Caki2 (cell line): ENCODE measurements around the gene CTNNAL1. TPM values are rescaled to one million over a fixed set of nuclear protein-coding genes. Genes with fewer than 3 reads are reported as not detected.
A peak's percentile ranks its signal among the peaks of the same experiment; 100 is the strongest.
"Not testable (repeated sequence)": the region's sequence is repeated elsewhere in the genome, so short reads cannot be mapped to it uniquely, and the experiment has no call there.

Experiments used
- DNase-seq: peaks from one replicate; pipeline ENCODE4 v3.0.0-alpha.2; 2015; ENCODE audit warnings: low read depth
- in situ Hi-C: cut with HindIII; loops from 2 replicates; pipeline ENCODE4 v1.10.0; 2016; ENCODE audit warnings: low sequenced_read_pairs, low pct_unique_long_range_greater_than_20kb, mixed read lengths
- total RNA-seq: library from RNA; depleted of rRNA; stranded (reverse); fragments of >200 nt; shearing (Covaris generic); gene quantifications from 2 replicates; pipeline ENCODE4 v1.2.3, GENCODE V29; 2014; ENCODE audit warnings: low replicate concordance

CTNNAL1 gene
- total RNA-seq, 1 experiment from 2014 or later = 80.3 TPM

DNA sequence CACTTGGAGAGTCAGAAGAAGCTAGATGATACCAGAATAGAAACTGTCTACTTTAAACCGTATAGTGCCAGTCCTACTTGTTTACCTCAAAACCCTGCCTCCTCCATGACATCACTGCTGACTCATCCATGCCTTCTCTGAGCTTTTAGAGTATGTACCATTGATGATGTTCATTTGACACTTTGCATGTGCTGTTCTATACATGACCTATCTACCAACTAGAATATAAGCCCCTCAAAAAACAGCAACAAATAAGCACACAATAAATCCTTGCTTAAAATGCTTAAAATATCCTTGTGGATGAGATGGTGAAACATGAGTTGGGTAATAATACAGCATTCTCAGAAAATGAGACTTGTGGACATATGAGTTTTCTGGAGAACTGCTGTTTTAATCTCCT, 2.6 kb downstream of the CTNNAL1 start:
- peak; percentile 43 for DNase-seq
- in situ Hi-C loops = no loop called here

DNA sequence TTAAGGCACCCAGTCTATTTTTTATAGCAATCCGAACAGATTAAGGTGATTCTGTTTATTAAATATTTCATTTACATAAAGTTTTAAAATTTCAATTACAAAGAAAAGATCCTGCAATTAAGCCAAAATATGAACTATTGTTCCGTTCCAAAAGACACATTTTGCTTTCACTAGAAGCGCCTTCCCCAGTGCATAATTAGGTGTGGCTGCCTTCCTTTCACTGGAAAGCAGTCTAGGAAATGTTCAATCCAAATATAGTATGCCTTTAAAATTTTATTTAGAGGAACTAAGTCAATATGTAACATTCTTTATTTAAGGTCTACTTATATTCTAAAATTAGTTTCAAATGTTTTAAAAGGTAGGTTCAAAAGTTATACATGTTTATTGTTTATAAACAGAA, 7.6 kb downstream of the CTNNAL1 start:
- in situ Hi-C loops = no loop called here
- no peak for DNase-seq

DNA sequence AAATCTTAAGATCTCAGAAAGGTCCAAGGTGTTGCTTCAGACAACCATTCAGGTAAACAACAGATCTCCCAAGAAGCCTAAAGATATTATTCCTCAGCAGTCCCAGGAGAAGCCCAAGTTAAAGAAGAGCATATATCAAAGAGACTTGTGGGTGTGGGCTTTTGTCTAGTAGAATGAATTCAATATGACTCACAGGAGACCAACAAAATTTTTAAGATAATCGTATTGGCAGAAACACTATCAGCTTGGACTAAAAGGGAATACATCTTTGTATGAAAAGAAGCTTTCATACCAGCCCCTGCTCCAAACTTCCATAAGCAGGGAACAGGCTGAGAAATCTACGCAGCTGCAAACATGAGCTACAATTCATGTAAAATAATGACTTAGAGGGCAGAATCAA, 10.2 kb downstream of the CTNNAL1 start:
- in situ Hi-C loops = no loop called here
- DNase-seq = no peak

DNA sequence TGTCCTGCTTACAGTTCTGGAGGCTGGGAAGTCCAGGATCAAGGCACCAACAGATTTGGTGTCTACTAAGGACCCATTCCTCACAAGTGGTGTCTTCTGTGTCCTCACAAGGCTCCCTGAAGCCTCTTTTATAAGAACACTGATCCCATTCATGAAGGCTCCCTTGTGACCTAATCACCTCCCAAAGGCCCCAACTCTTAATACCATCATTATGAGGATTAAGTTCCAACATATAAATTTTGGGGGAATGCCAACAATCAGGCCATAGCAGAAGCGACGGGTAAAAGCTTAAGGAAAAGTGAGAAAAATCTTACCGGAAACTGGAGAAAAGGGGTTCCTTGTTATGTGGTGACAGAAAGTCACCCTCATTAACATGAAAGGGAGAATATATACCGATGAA, 11.2 kb downstream of the CTNNAL1 start:
- in situ Hi-C loops = no loop called here
- DNase-seq = no peak

DNA sequence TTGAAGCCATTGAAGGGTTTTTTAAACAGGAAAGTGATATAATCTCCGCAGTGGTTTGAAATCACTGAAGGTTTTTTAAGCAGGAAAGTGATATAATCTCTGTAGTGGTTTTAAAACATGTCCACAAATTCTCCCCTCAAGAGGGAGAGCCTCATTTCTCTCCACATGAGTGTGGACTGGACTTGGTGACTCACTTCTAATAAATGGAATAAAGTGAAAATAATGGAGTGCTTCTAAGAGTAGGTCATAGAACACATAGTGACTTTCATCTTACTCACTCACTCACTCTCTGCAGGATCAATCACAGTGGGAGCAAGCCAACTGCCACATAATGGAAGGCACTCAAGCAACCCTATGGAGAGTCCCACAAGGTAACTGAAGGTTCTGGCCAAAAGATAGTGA, 12.0 kb downstream of the CTNNAL1 start:
- DNase-seq = peak; percentile 18
- in situ Hi-C loops = no loop called here

DNA sequence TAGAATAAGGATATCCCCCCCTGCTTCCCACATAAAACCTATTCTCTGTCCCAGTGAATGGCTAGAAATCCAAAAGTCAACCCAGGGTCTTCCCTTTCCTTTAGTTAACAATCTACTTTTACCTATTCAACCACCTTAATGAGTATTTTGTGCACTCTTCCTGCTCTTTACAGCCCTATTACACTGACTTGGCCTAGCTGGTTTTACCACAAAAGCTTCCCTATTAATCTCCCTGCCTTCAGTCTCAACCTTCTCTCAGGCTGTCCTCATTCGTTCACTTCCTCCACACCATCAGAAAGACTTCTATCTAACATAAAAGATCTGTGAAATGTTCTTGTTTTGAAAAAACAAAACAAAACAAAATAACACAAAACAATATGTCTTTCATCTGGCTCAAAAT, 16.2 kb downstream of the CTNNAL1 start:
- in situ Hi-C loops = no loop called here
- no peak for DNase-seq

DNA sequence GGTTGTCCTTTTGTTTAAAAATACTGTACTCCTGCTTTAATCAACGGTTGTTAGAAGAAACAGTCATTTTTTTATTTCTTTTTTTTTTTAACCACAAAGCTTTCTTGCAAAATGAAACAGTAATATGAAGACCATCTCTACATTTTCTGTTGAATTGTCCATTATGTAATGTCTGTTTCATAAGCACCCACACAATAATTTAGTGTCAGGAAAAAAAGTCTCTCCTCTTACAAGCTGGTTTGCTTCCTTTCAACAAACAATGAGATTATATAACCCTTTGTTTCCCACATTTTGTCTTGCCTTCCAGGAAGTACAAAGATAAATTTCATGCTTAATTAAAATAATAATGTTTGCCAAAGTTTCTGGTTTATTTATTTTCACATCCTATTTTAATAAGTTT, 16.7 kb downstream of the CTNNAL1 start:
- no peak for DNase-seq
- in situ Hi-C loops = no loop called here

DNA sequence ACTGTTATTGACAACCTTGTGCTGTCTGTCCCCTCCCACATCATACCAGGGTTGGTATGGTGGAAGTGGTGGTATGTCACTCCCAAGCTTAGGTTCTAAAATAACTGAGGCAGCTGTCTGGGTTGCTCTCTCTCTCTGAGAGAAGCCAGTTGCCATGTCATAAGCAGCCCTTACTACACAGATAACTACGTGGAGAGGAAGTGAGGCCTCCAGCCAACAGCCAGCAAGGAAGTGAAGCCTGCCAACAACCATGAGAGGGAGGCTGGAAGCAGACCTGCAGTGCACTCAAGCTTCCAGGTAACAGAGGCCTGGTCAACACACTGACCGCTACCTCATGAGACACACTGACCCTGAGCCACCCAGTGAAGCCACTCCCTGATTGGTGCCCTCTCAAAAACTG, 18.6 kb downstream of the CTNNAL1 start:
- in situ Hi-C loops = no loop called here
- no peak for DNase-seq

DNA sequence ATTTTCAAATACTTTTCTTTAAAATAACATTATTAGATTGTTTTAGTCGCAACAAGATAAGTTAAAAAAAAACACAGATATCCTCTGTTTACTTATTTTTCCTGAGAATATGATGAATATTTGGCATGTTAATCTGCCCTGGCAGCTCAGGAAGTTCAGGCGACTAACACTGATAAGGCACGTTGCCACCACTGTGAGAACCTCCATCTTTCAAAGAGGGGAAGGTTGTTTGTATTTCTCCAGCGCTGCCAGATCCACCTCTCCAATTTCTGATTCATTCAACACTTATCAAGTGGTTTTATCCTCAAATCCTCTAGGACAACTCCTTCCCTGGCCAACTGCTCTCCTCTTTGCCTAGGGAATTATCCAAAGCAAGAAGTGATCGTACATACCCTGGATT, 21.8 kb downstream of the CTNNAL1 start:
- in situ Hi-C loops = no loop called here
- no peak for DNase-seq

DNA sequence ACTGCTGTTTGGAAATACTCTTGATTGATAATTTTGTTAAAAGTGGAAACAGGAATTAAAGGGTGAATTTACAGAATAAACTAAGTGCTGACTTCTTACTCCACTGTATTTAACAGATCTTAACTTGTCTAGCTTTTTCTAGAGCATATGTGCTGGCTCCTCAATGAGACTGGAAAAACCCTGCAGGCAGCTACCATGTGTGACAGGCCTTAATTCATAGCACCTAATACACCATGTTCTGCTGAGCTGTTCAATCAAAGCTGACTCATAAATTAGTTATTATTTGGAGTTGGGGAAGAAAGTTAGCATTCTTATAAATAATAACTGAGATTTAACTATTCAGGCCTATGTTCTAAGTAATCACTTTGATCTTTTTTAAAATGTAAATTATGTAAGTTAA, 29.4 kb downstream of the CTNNAL1 start:
- DNase-seq = no peak
- in situ Hi-C loops = no loop called here

DNA sequence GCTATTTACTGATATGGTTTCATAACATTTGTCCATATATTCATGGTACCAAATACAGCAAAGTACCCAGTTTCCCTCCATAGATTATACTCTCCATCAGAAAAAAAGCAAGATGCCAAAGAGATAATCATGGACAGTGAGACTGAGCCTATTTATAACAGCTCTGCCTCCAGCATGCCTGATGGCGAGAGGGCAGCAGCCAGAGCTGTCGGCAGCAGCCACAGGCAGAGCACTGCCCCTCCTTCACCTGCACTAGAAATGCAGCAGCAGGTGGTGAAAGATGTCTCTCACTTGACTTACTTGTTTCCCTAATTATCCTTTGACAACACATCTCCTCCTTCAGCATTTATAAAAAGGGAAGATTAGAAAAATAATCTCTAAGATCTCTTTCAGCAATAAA, 32.4 kb downstream of the CTNNAL1 start:
- in situ Hi-C loops = no loop called here
- no peak for DNase-seq

DNA sequence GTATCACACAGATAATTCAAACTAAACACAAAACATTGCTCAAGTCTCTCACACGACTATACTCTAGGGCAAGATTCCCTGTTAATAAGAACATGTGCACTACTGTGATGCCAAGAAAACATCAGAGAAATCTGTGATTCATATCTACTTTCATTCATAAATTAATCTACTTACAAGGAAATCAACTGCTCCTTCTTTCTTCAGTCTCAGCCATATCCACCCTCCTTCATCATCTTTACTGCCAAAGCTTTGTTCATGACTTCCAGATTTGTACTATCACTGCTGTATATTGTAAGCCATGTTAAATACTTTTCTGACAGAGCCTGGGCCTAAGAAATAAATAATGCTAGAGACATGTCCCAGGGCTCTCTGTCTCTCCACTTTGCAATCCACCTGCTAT, 35.1 kb downstream of the CTNNAL1 start:
- in situ Hi-C loops = no loop called here
- no peak for DNase-seq

DNA sequence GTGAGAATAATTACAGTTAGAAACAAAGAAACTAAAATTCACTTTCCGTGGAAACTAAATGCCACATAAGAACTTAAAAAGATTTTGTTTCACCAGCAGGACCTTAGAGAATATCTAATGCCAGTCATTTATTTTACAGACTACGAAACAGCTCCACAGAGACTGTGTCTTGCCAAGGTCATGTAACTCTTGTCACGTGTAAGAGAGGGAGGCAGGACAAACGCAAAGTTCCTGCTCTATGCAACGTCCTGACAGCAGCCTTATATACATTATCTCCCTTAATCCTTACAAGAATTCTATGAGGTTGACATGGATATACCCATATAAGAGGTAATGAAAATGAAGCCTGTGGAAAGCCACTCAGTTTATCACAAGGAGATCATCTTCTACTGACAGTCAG, 39.4 kb downstream of the CTNNAL1 start:
- DNase-seq = no peak
- in situ Hi-C loops = no loop called here

DNA sequence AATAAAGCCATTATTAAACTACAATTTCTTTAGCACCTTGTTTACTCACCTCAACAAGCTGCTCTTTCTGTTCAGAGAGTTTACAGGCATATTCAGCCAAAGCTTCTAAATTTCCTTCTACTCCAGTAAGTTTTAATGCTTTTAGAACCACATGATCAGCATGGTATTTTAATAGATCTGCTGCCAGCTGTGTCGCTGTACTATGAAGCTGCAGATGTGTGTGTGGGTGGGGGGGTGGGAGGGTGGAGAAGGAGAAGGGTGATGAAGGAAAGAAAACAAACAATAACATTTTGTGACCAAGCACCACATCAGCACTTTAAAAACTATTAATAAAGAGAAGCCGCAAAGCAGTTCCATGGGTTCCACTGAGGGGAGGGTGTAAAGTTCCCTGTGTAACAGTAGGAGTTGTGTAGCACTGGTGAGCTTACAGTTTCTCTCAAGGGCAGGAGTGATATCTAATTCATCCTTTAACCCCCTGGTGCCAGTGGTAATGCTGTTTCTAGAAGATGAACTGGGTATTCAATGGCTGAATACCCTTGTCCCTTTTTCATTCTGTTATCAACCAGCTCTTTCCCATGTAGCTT, 40.6 kb downstream of the CTNNAL1 start:
- DNase-seq = no peak
- in situ Hi-C loops = no loop called here

DNA sequence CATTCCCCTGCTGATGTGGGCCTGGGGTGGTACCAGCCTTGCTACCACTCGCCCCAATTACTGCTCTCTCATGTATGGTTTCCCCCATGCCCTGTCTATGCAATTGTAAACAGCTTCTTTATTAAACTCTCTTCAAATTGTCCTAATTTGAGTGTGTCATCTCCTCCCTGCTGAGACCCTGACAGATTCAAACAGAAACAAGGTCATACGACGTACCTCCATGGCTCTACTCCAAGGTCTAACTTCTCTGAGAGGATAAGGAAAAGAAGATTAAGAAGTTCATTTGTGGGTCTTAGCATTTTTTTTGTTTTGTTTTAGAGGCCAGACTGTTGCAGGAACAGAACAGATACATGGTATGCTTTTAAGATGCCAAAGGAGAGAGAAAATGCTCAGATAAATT, 41.1 kb downstream of the CTNNAL1 start:
- in situ Hi-C loops = no loop called here
- no peak for DNase-seq

DNA sequence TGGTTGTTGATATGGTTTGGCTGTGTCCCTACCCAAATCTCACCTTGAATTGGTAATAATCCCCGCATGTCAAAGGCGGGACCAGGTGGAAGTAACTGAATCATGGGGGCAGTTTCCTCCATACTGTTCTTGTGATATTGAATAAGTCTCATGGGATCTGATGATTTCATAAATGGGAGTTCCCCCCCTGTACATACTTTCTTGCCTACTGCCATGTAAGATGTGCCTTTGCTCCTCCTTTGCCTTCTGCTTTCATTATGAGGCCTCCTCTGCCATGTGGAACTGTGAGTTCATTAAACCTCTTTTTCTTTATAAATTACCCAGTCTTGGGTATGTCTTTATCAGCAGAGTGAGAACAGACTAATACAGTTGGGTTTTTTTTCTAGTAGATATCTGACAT, 41.9 kb downstream of the CTNNAL1 start:
- in situ Hi-C loops, DNase-seq: not testable (repeated sequence)

DNA sequence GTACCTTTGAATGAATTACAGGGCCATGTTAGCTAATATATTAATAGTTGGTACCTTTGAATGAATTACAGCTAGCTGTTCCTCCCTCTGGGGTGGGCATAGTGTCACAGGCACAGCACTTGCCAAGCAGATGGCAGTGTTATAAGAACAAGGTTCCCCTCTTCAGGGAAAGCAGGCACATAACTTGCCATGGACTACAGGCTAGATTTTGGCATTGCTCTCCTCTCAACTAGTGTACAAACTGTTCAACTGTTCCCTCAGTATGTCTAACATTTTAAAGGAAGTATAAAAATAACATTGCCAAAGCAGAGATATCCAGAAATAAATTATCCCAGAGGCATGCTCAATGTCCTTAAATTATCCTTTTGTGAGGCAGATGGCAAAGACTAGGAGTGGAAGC, 45.4 kb downstream of the CTNNAL1 start:
- DNase-seq = no peak
- in situ Hi-C loops = no loop called here

DNA sequence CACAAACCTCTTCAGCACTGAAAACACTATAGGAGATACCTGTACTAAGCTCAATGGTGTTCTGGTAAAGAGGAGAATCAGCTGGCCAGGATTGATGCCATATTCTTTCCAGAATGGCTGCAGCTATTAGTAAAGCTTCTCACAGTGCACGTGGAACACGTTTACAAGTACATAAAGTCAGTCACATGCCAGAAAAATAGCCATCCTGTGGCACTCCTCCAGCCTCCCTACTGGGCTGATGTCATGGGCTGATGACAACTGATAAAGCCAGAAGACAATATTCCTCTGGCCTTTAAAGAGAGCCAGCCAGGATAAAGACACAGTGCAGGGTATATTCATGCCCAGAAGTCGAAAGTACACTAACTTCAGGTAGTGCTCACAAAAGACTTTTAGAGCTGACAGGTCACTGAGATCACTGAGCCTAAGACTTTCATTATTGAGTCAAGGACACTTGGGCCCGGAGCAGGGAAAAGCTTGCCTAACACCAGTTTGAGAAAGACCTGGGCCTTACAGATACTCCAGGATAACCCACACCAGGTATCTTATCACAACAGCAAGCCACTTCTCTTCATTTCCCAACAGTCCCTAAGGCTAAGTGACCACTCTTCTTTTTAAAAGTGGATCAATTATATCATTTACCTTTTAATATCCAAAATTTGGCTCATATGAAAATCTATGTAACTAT, 49.7 kb downstream of the CTNNAL1 start:
- no peak for DNase-seq
- in situ Hi-C loops = no loop called here

DNA sequence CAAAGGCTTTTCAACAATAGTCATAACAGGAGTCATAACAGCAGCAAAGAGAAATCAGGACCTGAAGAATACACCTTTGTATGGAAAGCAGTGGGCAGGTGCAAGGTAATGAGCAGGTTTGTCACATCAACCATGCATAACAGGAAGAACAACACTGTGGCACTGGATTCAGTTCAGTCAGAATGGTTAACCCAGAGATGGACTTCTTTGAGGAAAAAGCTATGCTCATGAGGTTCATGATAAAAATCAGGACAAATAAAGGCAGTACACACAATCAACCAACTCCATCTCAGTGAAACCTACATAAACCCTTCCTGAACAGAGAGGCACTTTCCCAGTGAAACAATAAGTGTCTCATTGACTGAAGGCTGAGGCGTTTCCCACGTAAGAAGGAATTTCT, 52.1 kb downstream of the CTNNAL1 start:
- DNase-seq = no peak
- in situ Hi-C loops = no loop called here

DNA sequence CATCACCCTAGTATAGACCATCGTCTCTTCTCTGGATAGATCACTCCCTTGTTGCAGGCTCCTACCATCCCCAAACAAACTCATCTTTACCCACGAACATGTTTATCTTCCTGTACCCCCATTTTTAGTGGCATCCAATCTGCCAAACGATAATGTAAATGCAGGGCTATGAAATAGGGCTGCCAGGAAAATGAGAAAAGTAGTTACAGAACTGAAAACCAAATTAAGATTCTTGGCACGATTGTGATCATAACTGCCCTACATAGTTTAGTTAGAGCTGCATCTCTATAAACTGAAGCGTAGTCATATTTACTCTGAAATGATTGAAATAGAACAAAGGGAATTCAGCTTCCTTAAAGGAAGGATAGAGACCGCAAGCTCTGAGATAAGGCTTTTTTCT, 53.0 kb downstream of the CTNNAL1 start:
- no peak for DNase-seq
- in situ Hi-C loops = no loop called here
